GM21737 (cell line): Measurements from ENCODE around the gene DNAL1.

Source experiments
- ATAC-seq: cut with Tn5 transposase; IDR thresholded peaks from one replicate; pipeline ENCODE4 v1.9.1; 2021; ENCODE audit warnings: mild to moderate bottlenecking, moderate library complexity; ENCODE audit not compliant: unreplicated experiment

Gene DNAL1

GRCh38 chr14:73722581-73722980 is 77.8 kb downstream of the DNAL1 start:
- ATAC-seq, result no peak

- ATAC-seq, result no peak
Measured at GRCh38 chr14:73723406-73723796, 78.6 kb downstream of the DNAL1 start.

- ATAC-seq, result no peak
Measured at GRCh38 chr14:73723797-73724661, 79.2 kb downstream of the DNAL1 start.

- no peak for ATAC-seq
Measured at GRCh38 chr14:73724696-73725095, 79.9 kb downstream of the DNAL1 start.

GRCh38 chr14:73725116-73726024 is 80.6 kb downstream of the DNAL1 start:
- no peak for ATAC-seq

GRCh38 chr14:73726025-73726961 is 81.5 kb downstream of the DNAL1 start:
- no peak for ATAC-seq

GRCh38 chr14:73727166-73727565 is 82.4 kb downstream of the DNAL1 start:
- no peak for ATAC-seq

- peak; percentile 62 for ATAC-seq
Measured at GRCh38 chr14:73728717-73729330, 84.0 kb downstream of the DNAL1 start.

GRCh38 chr14:73729556-73730265 is 84.9 kb downstream of the DNAL1 start:
- ATAC-seq, result no peak

GRCh38 chr14:73731111-73731510 is 86.3 kb downstream of the DNAL1 start:
- no peak for ATAC-seq

- ATAC-seq, result no peak
Measured at GRCh38 chr14:73732006-73732405, 87.2 kb downstream of the DNAL1 start.

GRCh38 chr14:73736842-73737241 is 92.1 kb downstream of the DNAL1 start:
- no peak for ATAC-seq

GRCh38 chr14:73738518-73739173 is 93.9 kb downstream of the DNAL1 start:
- no peak for ATAC-seq

- no peak for ATAC-seq
Measured at GRCh38 chr14:73739174-73739898, 94.5 kb downstream of the DNAL1 start.

GRCh38 chr14:73739899-73740617 is 95.3 kb downstream of the DNAL1 start:
- ATAC-seq, result no peak

- no peak for ATAC-seq
Measured at GRCh38 chr14:73740618-73741326, 96.0 kb downstream of the DNAL1 start.

GRCh38 chr14:73741386-73741875 is 96.6 kb downstream of the DNAL1 start:
- peak; percentile 44 for ATAC-seq
